Memory B cell (primary cell): Measurements from ENCODE around the gene PTPMT1.

Experiments
- ATAC-seq: fragments of 150-1000 bp; cut with Tn5 transposase; 2 replicates; pipeline ENCODE4 v1.10.0; 2021; ENCODE audit warnings: low read depth, mild to moderate bottlenecking, moderate library complexity
- DNase-seq, 2 donors: peaks; one replicate each; pipeline ENCODE4 v3.0.0; 2022; ENCODE audit warnings: low spot score in 2 of 2
- H3K27ac Mint-ChIP-seq: one replicate; pipeline ENCODE4 v1.8.0; 2022; ENCODE audit warnings: mild to moderate bottlenecking, moderate library complexity, mixed read lengths
- H3K27me3 Mint-ChIP-seq: one replicate; pipeline ENCODE4 v1.8.0; 2022; ENCODE audit warnings: mixed read lengths
- H3K36me3 Mint-ChIP-seq: one replicate; pipeline ENCODE4 v1.8.0; 2022; ENCODE audit warnings: mild to moderate bottlenecking, mixed read lengths
- H3K4me1 Mint-ChIP-seq: one replicate; pipeline ENCODE4 v1.8.0; 2022; ENCODE audit warnings: mixed read lengths
- H3K4me3 Mint-ChIP-seq: one replicate; pipeline ENCODE4 v1.8.0; 2022; ENCODE audit warnings: mild to moderate bottlenecking, moderate library complexity, mixed read lengths
- H3K9me3 Mint-ChIP-seq: one replicate; pipeline ENCODE4 v1.8.0; 2022; ENCODE audit warnings: mixed read lengths

PTPMT1 gene

DNA sequence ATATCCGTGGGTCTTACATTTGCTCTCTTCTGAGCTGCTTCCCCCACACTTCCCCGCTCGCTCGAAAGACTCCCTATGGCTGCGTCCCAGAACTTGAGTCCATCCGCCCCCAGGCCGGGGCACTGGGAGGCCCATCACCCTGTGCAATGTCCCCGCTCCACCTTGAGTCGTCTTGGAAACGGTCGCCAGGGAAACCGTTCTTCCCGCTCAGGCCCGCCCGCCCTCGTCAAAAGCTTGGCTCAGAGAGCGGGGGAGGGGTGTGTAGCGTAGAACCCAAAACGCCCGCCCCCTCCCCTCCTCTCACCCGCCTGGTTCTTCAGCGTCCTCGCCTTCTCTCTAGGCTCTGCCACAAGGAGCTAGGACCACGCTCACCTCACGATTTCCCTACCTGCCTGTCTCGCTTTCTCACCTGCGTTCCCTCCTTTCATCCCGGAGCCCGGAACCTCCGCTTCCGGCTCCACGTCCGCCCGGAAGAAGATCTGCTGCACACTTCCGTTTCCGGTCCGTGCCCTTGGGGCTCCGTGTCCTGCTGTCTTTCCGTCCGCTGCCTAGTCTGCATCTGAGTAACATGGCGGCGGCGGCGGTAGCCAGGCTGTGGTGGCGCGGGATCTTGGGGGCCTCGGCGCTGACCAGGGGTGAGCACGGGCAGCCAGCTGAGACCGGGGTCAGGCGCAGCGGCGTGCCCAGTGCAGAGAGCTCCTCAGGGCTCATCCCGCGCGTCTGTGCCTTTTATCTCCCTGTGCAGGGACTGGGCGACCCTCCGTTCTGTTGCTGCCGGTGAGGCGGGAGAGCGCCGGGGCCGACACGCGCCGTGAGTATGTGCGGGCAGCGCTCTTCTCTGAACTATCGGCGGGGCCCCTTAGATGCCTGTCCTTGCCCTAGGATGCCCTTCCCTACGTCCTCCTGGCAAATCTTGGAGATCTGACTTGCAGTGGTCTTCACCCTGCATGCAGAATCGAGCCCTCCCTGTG, 13.4 kb downstream of the PTPMT1 start, which contains the start of the genes KBTBD4 and NDUFS3:
Gene KBTBD4 (minus strand): TSS at position 447 of the 971 bp plus-strand sequence. CDS start 19 bp downstream, at position 428.
Gene NDUFS3 (plus strand): TSS at position 551 of the 971 bp plus-strand sequence. CDS start 18 bp downstream, at position 569.
- Mint-ChIP-seq H3K36me3 (peaks cover 19% of the 10 kb centered on the region), H3K27ac (peak within 1 kb of the TSS; percentile 95), H3K9me3 (no peaks in the 10 kb centered on the region), H3K4me3 (peak within 1 kb of the TSS; percentile 100), H3K4me1 (peaks cover 16% of the 10 kb centered on the region), H3K27me3 (no peaks in the 10 kb centered on the region)
- DNase-seq (peak; percentile 89 to 97), ATAC-seq (peak; percentile 97)

DNA sequence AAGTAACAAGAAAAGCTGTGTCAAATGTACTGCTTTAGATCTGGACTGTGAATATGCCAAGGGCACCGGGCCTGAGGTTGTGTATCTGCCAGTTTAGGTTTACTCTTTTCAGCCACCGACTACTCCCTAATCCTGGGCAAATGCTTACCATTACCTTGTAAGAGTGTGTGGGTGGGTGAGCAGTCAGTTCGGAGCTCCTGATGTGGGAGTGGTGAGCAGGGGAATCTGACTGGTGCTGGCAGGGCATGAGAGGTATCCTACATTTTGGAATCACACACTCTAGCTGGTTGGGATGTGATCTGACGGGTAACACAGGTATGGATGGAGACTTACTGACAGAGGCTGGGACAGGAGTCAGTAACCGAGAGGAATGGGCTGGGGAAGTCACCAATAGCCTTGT, 18.4 kb downstream of the PTPMT1 start:
- H3K36me3 Mint-ChIP-seq, result peaks cover 14% of the 10 kb centered on the region
- ATAC-seq, result no peak

DNA sequence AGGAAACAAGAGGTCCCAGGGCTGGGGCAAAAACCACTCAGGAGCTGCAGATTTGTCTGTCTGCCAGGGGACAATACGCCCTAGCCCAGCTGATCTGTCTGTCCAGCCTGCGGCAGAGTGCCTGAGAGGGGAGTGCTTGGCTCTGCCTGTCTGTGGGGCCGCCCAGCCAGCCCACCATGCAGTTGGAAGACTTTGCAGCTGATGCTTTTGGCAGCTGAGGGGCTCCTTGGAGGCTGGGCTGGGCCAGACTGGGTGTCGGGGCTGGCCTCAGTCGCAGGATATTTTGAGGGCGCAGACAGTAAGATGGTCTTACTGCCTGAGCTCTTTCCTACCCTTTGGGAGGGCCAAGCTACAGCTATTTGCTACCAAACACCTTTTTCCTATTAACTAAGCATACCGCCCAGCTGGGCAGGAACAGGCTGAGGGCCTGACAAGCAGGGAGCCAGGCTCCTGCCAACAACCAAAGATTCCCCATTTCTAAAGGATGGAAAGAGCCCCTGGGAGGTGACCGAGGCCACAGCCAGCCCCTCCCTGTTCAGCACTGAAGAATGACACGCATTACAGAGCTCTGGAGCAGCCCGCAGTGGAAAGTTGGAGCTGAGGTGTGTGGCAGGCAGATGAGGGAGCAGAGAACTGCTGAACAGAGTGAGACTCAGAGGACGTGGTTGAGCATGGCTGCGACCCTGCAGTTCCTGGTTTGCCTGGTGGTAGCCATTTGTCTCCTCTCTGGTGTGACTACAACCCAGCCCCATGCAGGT, 20.9 kb downstream of the PTPMT1 start, which contains the start of gene FAM180B:
Gene FAM180B (plus strand): TSS at position 581 of the 758 bp plus-strand sequence. CDS start 91 bp downstream, at position 672.
- no peak within 1 kb of the TSS for H3K27ac Mint-ChIP-seq
- H3K4me1 Mint-ChIP-seq, result no peaks in the 10 kb centered on the region
- H3K36me3 Mint-ChIP-seq, result peaks cover 14% of the 10 kb centered on the region
- no peaks in the 10 kb centered on the region for H3K9me3 Mint-ChIP-seq
- no peak for DNase-seq
- ATAC-seq, result no peak
- H3K27me3 Mint-ChIP-seq, result no peaks in the 10 kb centered on the region
- H3K4me3 Mint-ChIP-seq, result no peak within 1 kb of the TSS

More for the DNA sequence above, 18.4 kb downstream of the PTPMT1 start:
- no peak overlapping the region for H3K4me3 Mint-ChIP-seq
- H3K4me1 Mint-ChIP-seq, result peaks cover 10% of the 10 kb centered on the region
- H3K27ac Mint-ChIP-seq, result no peak overlapping the region
- H3K9me3 Mint-ChIP-seq, result no peaks in the 10 kb centered on the region
- DNase-seq, result no peak
- no peaks in the 10 kb centered on the region for H3K27me3 Mint-ChIP-seq

DNA sequence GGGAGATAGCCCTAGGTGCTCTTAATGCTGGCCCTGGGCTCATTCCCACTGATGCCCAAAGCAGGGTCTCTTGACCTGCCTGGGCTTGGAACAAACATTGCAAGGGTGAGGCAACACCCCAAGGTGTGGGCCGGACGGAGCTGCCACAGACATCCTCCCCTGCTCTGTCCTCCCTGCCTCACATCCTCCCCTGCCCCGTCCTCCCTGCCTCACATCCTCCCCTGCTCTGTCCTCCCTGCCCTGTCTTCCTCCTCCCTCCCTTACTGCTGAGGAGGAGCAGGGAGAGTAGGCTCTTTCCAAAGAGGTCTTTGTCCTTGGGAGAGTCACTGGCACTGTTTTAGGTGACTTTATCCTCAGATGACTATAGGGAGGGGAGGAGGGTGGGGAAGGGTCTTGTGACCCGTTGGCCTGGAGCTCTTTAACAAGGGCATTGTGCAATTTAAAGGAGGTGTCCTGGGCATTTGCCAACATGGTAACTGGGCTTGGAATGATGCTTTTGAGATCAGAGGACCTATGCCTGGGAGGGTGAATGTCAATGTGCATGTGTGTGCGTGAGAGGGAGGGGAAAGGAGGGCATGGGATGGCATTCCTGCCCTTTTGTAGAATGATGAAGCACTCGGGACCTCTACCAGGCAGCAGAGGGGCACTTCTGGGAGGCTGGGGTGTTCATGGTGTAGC, 21.8 kb downstream of the PTPMT1 start:
- Mint-ChIP-seq H3K9me3 (no peaks in the 10 kb centered on the region), H3K4me1 (no peaks in the 10 kb centered on the region), H3K27me3 (no peaks in the 10 kb centered on the region), H3K36me3 (peaks cover 13% of the 10 kb centered on the region), H3K4me3 (no peak overlapping the region), H3K27ac (no peak overlapping the region)
- no peak for DNase-seq
- ATAC-seq, result no peak

DNA sequence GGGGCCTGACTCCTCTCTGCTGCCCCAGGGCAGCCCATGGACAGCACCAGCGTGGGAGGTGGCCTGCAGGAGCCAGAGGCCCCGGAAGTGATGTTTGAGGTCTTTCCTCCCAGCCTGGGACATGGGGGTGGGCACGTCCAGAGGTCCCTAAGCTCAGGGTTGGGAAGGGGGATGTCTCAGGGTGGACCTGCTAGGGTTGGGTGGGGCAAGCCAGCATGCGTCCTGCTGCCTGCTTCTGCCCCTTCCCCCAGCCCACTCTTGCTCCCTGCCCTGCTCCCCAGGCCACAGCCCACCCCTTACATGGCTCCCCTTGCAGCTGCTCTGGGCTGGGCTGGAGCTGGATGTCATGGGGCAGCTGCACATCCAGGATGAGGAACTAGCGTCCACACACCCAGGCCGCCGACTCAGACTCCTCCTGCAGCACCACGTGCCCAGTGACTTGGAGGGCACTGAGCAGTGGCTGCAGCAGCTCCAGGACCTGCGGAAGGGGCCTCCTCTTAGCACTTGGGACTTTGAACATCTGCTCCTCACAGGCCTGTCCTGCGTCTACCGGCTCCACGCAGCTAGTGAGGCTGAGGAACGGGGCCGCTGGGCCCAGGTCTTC, 22.4 kb downstream of the PTPMT1 start:
- Mint-ChIP-seq H3K27ac (no peak overlapping the region), H3K9me3 (no peaks in the 10 kb centered on the region)
- no peak for ATAC-seq

DNA sequence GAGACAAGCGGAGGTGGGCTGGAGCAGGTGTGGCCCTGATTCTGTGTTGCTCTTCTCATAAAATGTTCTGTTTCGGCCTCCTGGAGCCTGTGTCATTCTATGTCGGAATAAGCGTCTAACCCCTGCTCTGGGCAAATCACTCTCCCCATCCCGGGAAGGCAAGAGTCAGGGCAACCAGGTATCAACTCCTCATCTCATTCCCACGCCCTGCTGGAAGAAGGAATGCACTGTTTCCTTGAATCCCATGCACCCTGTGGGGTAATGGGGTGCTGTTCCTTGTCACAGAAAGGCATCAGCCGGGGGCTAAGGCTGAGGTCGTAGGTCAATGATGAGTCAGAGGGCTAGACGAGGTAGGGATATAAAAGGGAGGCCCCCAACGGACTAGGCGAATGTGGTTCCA, 23.7 kb downstream of the PTPMT1 start:
- Mint-ChIP-seq H3K9me3 (no peaks in the 10 kb centered on the region), H3K4me1 (no peaks in the 10 kb centered on the region), H3K4me3 (no peak overlapping the region), H3K36me3 (peaks cover 4% of the 10 kb centered on the region), H3K27me3 (peaks cover 11% of the 10 kb centered on the region), H3K27ac (no peak overlapping the region)
- DNase-seq (no peak), ATAC-seq (no peak)

More for the DNA sequence above, 22.4 kb downstream of the PTPMT1 start:
- DNase-seq, result no peak
- H3K4me3 Mint-ChIP-seq, result no peak overlapping the region
- H3K27me3 Mint-ChIP-seq, result peaks cover 3% of the 10 kb centered on the region
- peaks cover 10% of the 10 kb centered on the region for H3K36me3 Mint-ChIP-seq
- H3K4me1 Mint-ChIP-seq, result no peaks in the 10 kb centered on the region

DNA sequence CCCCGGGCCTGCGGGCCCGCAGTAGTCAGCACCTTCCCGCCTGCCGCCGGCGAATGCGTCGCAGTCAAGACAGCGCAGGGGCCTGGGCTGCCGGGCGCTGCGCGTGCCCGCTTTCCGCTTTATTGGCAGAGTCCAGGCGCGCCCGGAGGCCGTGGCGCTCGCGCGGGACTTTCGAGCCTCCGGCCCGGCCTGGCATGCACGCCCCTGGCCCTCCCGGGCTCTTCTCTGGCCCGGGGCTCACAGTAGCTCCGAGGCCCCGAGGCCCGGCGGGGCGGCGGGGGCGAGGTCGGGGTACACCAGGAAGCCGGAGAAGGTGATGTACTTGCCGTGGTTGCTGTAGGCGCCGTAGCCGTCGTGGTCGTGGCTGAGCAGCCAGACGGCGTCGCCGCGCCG, 24.2 kb downstream of the PTPMT1 start:
- no peak overlapping the region for H3K27ac Mint-ChIP-seq
- no peaks in the 10 kb centered on the region for H3K36me3 Mint-ChIP-seq
- no peak overlapping the region for H3K4me3 Mint-ChIP-seq
- no peaks in the 10 kb centered on the region for H3K4me1 Mint-ChIP-seq
- H3K27me3 Mint-ChIP-seq, result peaks cover 14% of the 10 kb centered on the region
- DNase-seq, result no peak
- H3K9me3 Mint-ChIP-seq, result no peaks in the 10 kb centered on the region
- no peak for ATAC-seq

DNA sequence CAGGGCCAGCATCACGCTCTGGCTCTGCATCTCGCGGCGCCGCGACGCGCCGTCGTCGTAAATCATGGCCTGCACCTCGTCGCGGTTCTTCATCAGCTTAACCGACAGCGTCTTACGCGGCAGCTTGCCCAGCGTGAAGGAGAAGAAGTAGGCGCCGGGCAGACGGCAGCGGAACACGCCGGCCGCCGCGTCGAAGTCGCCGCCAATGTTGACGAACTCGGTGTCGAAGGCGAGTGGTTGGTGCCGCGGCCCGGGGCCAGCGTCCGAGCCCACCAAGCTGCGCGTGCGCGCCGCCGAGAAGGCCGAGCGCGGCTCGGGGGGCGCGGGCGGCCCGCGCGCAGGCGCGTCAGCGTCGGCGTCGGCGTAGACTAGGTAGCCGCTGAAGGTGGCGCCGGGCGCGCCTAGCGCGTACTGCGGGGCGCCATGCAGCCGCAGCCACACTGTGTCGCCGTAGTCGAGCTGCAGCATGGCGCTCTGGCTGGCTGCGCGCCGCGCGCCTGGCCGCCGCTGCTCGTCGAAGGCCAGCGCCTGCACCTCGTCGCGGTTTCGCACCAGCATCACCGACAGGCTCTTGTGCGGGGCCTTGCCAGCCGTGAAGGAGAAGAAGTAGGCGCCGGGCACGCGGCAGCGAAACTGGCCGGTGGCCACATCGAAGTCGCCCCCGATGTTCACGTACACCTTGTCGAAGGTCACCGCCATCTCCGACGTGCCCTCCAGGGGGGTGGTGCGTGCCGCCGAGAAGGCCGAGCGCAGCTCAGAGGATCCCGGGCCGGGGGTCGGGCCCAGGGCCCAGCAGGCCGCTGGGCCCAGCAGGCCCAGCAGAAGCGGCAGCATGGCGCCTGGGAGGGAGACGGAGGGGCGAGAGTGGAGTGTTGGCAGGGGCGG, 24.8 kb downstream of the PTPMT1 start:
- ATAC-seq (no peak), DNase-seq (no peak)
- H3K4me1 Mint-ChIP-seq, result no peaks in the 10 kb centered on the region
- H3K27ac Mint-ChIP-seq, result no peak overlapping the region
- H3K9me3 Mint-ChIP-seq, result no peaks in the 10 kb centered on the region
- H3K4me3 Mint-ChIP-seq, result no peak overlapping the region
- no peaks in the 10 kb centered on the region for H3K36me3 Mint-ChIP-seq
- H3K27me3 Mint-ChIP-seq, result peaks cover 16% of the 10 kb centered on the region

DNA sequence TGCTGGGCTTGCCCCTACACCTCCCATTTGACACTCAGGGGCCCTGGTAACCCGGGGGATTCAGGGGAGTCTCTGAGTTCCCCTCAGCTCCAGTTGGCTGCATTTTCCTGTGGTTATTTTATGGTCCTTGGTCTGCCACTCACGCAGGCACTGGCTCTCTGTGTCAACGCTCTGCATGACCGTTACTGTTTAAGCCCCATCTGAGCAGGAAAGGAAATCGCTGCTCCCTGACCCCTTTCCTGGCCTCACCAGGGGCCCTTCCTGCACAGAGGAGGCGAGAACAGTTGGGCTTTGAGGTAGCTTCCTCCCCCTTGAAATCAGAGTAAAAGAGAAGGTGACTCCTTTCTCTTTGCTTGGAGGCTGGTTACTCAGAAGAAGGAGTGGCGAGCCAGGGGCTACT, 26.4 kb downstream of the PTPMT1 start:
- Mint-ChIP-seq H3K27me3 (peaks cover 22% of the 10 kb centered on the region), H3K4me3 (no peak overlapping the region), H3K9me3 (no peaks in the 10 kb centered on the region), H3K27ac (no peak overlapping the region), H3K4me1 (no peaks in the 10 kb centered on the region), H3K36me3 (no peaks in the 10 kb centered on the region)
- DNase-seq (no peak), ATAC-seq (no peak)

DNA sequence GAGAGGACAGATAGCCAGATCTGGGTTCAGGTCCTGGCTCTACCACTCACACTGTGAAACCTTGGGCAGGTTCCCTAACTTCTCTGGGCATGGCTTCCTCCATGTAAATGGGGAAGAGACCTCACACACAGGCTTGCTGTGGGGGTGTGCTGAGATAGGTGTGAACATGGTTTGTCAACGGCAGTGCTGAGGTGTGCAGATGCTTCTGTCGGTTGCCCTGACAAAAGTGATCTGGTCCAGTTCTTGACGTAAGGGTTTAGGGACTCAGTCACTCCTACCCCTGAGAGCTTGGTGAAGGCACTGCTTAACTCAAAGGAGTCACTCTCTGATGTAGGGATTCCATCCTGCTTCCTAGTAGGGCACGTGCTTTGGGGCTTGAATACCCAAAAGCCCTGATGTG, 26.9 kb downstream of the PTPMT1 start:
- DNase-seq, result no peak
- H3K27me3 Mint-ChIP-seq, result peaks cover 22% of the 10 kb centered on the region
- no peak overlapping the region for H3K27ac Mint-ChIP-seq
- no peaks in the 10 kb centered on the region for H3K4me1 Mint-ChIP-seq
- H3K36me3 Mint-ChIP-seq, result no peaks in the 10 kb centered on the region
- no peaks in the 10 kb centered on the region for H3K9me3 Mint-ChIP-seq
- no peak for ATAC-seq
- H3K4me3 Mint-ChIP-seq, result no peak overlapping the region

DNA sequence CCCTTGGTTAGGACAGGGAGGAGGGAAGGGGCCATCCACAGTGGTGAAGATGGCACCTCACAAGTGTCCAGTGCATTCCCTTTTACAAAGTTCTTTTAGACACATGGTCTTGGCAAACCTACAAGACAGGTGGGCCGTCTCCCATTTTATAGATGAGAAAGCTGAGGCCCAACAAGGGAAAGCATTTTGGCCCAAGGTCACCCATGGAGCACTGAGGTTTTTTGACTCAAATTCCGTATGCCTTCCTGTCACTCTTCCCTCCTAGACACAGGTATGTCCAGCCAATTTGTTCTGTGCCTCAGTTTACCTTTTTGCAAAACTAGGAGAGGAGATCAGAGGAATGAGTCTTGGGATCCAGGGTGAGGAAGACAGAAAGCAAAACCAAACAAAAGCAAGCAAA, 27.6 kb downstream of the PTPMT1 start:
- Mint-ChIP-seq H3K27ac (no peak overlapping the region), H3K4me3 (no peak overlapping the region), H3K27me3 (peaks cover 22% of the 10 kb centered on the region), H3K36me3 (no peaks in the 10 kb centered on the region), H3K4me1 (no peaks in the 10 kb centered on the region), H3K9me3 (no peaks in the 10 kb centered on the region)
- ATAC-seq (no peak), DNase-seq (no peak)

DNA sequence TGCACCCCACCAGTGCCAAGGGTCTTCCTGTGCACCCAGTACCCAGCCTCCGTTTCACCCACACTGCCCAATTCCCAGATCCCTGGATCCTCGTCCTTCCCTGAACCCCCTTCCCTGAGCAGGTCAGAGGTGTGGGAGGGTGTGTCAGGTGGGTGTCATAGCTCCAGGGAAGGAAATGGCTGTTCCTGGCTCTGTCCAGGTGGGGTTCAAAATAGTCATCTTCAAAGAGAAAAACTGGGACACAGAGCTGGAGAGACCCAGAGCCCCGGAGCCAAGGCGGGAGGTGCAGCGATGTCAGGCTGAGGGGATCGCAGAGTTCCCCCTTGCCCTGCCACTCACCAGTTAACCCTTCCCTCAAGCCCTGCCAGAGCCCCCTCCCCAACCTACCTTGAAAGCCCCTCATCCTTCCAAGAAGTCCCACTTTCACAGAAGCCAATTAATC, 28.1 kb downstream of the PTPMT1 start:
- Mint-ChIP-seq H3K27me3 (peaks cover 24% of the 10 kb centered on the region), H3K9me3 (no peaks in the 10 kb centered on the region), H3K4me3 (no peak overlapping the region), H3K27ac (no peak overlapping the region), H3K4me1 (no peaks in the 10 kb centered on the region), H3K36me3 (peaks cover 2% of the 10 kb centered on the region)
- no peak for ATAC-seq
- no peak for DNase-seq
